Activated CD8-positive, alpha-beta memory T cell treated with anti-CD3 and anti-CD28 coated beads for 24 hours (primary cell): ENCODE measurements around the gene NINJ1.

Experiments
- DNase-seq: peaks from one replicate; pipeline ENCODE4 v3.0.0-alpha.2; 2020

NINJ1 gene, protein sequence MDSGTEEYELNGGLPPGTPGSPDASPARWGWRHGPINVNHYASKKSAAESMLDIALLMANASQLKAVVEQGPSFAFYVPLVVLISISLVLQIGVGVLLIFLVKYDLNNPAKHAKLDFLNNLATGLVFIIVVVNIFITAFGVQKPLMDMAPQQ

DNA sequence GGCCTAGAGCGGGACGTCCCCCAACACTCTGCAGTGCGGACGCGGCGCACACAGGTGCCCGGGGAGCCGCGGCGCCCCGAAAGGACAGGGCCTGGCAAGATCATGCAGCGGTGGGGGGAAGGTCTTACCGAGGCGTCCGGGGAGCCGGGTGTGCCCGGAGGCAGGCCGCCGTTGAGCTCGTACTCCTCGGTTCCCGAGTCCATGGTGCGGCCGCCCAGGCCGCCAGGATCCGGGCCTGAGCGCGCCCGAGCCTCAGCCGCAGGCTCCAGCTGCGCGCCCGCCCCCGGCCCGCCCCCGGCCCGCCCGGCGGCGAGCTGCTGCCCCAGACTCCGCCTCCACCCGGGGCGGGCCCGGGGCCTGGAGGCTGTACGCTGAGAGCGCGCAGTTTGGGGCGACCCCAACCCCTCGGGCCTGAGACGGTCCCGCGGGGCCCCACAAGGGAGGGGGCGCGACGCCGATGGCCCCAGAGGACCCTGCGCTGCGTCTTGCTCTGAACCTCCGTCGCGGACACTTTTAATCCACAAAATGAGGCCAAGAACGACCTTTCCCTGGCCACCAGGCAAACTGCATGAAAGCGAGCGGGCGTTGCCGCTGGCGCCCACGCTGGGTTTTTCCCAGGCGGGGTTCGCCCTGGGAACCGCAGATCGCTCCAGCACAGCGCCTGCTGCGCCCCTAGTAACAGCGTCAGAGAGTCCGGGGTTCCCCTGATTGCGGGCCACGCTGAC lies at the start of gene NINJ1:
NINJ1 (minus strand) TSS at position 237 of the 725 bp plus-strand sequence; CDS start at position 203, 34 bp downstream.
- peak; percentile 95 for DNase-seq

DNA sequence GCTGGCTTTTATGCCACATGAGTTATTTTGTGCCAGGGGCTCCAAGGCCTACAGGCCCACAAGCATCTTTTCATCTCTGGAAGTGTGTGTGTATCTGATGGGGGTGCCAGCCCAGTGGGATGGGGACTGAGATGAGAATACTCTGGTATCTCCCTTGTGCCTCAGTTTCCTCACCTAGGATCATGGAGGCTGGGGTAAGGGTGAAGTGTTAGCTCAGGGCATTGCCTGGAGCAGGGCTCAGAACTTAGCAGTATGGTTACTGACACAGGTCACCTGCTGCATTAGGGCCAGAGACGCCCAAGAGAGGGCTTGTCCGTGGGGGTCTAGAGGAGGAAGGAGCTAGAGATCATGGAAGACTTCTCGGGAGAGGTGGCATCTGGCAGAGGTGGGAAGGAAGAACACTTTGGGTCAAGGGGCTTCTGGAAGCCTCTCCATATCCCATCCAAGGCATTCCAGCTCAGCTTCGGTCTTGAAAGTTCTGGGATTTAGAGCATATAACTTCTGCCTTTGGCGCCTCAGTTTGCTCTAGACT lies 49.1 kb upstream of the NINJ1 start:
- DNase-seq, result no peak

DNA sequence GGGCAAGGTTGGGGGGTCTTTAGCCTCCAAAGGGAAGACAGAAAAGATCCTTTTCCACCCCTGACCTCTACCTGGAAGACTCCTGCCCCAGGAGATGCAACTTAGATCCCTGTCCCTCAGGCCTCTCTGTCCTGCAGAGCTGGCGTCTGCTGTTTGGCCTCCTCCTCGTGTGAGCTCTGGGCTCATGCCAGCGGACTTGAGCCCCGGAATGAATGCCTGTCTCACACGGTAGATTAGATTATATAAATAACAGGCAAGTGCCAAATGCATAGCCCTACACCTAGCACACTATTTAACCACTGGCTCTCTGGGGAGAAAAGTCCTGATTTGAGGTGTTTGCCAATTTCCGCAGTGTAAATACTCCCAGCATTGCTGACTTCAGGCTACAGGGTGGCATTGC lies 48.5 kb upstream of the NINJ1 start:
- no peak for DNase-seq

DNA sequence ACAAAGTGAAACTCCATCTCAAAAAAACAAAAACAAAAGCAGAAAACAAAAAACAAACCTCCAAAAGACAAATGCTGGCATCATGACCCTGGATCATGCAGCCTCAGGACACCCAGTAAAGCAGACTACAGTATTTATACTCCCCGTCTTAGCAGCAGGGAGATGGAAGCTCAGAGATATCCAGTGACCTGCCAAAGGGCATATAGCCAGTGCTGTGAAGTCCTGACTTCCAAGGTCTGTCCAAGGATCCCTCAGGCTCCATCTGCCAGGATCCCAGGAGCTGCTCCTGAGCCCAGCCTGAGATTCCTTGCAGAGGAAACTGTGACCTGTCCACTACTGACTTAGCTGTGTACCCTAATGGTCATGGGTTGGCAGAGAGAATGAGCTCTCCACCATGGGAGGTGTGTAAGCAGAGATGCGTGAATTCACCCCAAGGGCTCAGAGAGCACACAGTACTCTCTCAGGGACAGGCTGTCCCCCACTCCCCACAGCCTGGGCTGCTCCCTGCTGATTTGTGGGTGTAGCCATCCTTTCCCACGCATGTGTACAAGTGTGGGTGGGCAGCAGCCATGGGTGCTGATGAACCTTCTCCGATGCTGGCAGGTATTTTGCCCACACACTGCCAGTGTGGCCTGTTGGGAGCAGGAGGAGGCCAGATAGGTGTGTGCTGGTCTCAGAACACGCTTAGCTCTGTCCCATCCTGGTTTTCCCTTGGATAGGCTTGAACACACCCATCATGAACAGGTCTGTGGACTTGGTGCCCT lies 47.8 kb upstream of the NINJ1 start:
- no peak for DNase-seq

DNA sequence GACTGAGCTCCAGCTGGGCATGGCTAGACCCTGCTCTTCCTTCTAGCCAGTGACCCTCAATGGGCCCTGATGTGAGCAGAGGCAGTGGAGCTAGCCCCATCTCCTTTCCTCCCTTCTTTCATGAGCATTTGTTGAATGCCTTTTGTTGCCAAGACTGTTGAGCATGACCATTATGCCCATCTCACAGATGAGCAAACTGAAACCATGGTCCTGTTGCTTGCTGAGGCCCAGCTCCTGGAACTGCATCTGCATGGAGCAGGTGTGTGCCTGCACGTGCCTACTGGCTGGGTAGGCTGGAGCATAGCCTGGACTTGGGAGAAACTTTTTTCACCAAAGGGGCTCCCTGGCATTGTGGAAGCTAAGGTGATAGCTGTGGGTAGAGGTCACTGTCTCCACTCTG lies 46.9 kb upstream of the NINJ1 start:
- DNase-seq, result no peak

DNA sequence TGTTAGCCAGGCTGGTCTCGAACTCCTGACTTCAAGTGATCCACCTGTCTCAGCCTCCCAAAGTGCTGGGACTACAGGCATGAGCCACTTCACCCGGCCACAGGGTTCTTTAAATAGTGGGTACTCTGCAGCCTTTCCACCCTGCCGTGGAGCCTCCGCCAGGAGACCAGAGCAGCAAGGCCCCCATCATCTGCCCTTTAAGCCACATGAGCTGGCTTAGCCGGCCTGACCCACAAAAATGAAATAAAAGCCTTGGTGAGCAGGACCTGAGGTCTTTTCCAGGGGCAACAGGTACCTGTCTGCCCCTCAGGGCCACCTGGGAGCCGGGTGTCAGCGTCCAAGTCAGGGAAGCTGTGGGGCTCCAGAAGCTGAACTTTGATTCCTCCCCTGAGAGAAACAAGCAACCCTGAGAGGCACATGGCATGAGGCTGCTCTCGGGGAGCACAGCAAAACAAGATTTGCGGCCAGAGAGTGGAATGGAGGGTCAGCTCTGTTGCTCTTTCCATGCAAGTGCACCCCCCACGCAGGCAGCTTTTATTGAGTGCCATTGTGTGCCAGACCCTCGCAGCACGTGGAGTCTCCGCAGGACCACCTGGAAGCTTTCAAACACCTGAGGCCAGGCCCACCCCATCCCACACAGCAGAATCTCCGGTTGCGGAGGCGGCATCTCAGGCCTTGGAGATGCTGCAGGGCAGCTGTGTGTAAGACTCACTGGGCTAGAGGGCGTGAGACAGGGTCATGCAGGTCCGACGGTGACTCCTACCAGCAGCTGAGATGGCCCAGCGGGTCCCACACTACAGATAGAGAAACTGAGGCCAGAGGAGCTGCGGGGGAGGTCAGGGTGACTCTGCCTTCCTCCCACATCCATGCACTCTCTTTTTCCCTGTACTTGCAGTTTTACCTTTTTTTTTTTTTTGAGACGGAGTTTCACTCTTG lies 45.1 kb upstream of the NINJ1 start:
- DNase-seq, result no peak

DNA sequence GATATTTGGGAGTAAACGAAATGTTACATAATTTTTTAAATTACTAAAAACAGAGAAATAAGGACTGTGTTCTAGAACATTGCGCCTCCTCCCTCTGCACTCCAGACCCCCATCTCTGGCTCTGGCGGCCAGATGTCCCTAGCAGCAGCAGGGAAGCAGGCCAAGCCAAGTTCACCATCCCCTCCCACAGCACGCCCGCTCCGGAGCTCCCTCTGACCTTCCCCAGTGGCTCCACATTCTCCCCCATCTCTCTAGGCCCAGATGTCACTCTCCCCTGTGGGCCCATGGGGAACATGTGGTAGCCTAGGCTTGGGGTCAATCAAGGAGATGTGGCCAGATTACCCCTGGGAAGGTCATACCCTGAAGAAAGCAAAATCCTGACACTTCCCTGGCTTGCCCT lies 43.6 kb upstream of the NINJ1 start:
- no peak for DNase-seq

DNA sequence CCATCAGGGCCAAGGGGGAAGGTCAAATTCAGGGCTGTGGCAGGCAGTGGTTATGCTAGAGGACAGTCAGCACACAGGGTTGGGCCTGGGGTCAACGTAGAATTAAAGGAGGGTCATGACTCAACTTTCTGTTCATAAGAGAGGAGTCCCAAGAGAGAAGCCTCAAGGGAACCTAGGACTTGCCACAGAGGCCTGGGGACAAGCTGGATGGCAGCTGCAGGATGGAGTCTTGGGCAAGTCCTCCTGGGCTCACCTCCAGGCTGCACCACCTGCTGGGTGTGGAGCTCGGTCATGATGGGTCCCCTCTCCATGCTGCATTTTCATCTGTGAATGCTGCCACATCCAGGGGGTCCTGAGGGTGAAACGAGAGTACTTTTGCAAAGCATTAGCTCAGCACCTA lies 40.9 kb upstream of the NINJ1 start:
- DNase-seq, result no peak

DNA sequence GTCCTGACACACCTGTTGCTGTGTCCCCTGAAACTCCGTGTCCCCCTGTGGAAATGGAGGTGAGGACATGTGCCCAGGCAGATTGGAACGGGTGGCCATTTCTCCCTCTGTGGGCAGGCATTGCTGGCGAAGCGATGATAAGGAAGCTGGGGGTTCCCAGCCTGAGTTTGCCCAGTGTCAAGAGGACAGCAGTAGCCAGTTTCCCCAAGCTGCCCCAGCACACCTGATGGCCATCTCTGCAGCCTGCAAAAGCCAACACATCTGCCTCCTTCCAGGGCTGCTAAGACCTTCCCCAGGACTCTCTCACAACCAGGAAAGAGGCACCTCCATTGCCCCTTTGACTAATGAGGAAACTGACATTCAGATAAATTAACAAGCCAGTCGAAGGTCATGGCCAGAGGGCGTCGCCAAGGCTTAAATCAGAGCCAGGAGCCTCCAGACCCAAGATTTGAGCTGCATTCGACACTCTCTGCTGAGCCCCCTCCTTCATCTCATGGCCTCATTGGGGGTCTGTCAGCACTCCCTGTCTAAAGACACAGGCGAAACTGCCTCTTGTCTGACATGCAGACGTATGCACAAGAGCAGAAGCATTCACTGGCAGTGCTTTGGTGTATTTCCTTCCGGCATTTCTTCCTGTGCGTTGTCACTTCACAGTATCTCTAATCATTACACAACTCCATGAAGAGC lies 39.5 kb upstream of the NINJ1 start:
- DNase-seq, result no peak

DNA sequence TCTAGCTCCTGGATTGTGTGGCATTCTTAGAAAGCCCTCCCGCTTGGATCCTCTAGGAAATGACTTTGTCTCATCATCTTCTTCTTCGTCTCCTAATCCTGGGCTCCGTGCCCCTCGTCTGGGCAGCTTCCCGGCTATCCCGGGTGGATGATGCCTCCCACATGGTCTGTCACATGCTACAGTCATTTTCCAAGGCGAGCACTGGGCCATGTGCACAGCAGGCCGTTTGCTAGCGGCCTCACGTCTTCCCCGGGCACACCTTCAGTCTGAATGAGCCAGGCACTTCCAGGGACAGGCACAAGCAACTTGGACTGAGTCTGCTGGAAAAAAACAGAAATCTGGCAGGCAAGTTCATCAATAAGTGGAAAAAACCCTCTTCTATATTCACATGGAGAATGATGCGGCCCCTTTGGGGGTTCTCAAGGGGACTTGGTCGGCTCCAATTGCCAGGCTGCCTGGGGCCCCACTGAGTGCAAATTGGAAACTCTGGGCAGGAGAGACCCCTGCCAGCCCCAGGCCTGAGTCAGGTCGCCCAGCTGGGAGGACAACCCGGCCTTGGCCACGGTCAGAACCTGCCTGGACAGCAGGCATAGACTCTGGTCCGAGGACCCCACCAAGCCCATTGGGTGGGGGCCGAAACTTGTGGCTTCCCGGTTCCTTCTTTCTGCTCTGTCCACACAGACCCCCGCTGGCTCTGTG lies 38.8 kb upstream of the NINJ1 start:
- no peak for DNase-seq

DNA sequence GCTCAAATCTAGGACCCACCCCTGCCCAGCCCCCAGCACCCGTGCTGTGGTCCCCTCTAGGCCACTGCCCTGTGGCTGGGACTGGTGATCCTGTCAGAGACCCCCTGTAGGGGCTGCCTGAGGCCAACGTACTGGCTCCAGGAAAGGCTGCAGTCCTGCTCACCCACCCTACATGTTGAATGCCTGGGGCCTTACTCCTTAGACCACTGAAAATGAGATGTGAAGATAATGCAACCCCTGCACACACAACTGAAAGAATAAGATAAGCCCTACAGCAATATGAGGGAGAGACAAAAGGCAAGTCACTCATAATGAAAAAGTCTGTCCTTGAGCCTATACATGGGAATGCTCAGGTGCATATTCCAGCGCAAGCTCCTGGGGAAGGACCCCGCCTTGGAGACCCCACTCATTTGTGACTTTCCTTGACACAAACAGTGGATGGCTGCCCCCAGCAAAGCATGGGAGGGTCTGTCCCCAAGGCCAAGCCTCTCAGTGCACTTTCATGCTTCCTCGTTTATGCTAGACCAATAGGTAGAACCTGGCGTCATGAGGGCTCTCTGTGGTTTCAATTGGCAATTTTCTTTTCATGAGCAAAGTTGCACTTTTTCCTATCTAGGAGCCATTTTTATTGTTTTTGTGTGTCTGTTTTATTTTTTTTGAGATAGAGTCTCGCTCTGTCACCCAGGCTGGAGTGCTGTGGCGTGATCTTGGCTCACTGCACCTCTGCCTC lies 37.4 kb upstream of the NINJ1 start:
- no peak for DNase-seq

DNA sequence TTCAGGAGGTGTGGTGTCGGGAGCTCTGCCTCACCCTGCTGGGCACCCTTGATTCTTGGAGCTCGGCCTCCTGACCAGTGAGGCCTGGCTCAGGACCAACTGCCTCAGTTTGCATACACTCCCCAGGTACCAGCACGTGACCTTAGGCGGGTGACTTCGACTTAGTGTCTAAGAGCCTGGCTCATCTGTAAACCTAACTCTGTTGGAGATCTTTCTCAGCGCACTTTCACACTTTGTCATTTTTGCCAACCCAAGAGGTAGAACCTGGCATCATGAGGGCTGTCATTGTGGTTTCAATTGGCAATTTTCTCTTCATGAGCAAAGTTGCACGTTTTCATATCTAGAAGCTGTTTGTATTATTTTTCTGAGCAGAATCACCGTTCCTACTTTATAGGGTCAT lies 36.5 kb upstream of the NINJ1 start:
- no peak for DNase-seq

DNA sequence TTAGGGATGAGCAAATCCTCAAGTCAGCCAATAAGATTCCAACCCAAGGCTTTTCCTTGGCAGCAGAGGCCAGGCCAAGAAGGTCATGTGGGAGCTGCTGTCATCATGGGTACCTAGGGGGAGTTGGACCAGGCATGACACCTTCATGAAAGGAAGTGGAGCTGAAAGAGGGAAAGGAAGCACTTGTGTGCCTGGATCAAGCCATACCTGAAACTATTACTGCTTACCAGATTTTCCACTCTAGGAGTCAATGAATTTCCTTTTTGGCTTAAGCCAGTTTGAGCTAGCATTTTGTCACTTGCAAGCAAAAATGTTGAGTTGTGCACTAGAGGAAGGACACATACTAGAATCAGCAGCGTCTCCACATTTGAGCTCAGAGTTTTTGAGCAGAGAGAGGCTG lies 35.4 kb upstream of the NINJ1 start:
- no peak for DNase-seq

DNA sequence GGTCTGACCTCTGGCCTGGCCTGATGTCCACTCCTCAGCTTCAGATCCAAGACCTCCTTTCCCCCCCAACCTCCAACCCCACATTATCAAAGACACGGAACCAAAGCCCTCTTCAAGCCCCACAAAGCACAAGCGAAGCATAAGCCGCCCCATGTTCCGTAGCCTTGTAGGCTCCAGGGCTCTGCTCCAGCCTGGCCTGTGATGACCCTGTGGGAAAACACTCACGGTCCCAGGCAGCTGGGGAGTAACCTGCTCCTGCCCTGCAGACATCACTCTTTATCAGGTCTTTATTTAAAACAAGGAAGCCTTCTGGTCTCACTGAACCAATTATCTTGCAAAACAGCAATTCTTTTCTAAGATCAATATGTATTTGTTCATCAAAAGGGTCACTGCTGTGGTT lies 34.5 kb upstream of the NINJ1 start:
- DNase-seq, result no peak

DNA sequence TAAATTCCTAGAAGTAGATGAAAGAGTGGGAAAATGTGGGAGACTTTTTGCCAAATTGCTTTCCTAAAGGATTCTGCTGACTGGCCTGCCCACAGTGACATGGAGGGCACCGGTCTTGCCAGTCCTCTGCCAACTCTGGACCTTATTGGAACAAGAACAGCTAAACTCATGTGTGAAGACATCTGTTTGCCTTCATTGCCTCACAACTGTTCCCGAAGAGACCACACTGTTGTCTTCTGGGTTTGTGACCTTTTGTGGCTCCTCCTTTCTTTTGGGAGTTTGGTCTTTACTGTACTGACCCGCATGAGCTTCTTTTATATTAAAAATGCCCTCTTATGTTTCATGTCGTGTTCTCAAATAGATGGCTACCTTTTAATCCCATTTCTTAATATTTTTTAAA lies 33.8 kb upstream of the NINJ1 start:
- no peak for DNase-seq

DNA sequence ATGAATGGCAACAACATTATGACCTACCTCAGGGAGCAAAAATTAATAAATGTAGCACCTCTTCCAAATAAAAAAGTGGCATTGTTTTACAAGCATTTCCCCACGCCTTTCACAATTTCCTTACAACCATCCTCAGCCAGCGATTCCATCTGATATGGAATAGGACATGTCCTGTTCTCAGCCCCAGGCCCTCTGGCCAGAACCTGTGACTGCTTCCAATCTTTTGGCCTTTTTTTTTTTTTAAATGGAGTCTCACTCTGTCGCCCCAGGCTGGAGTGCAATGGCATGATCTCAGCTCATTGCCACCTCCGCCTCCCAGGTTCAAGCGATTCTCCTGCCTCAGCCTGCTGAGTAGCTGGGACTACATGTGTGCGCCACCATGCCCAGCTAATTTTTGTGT lies 33.1 kb upstream of the NINJ1 start:
- DNase-seq, result no peak

DNA sequence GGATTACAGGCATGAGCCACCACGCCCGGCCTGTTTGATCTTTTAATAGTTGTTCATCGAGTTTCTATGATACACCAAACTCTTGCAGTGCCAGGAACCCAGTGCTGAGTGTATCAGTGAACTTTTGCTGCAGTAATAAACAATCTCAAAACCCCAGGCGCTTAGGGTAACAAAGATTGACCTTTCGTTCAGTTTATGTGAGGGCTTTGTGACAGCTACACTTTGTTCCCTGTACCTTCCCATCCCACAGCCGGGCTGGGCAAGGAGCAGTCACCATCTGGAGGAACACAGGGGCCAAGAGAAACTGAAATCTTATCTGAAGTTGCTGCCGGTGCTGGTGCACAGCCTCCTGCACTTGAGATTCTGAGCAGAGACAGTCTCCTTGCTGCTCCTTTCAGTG lies 32.6 kb upstream of the NINJ1 start:
- no peak for DNase-seq

DNA sequence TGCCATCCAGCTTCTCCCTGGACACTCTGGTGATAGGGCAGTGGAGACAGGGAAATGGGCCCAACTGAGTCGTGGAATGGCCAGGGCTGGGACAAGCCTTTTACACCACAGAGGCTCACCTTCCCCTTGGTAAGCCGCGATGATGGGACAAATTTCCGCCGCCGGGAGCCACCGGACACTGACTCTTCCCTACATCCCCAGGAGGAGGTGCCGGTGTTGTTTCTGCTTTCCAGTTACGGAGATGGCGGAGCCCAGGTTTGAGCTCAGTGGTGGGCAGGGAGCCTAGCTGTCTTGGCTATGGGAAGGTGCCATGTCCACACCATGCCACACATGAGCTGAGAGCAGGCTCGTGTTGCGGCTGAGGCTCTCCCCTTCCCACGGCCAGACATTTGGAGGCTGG lies 30.0 kb upstream of the NINJ1 start:
- DNase-seq, result no peak

DNA sequence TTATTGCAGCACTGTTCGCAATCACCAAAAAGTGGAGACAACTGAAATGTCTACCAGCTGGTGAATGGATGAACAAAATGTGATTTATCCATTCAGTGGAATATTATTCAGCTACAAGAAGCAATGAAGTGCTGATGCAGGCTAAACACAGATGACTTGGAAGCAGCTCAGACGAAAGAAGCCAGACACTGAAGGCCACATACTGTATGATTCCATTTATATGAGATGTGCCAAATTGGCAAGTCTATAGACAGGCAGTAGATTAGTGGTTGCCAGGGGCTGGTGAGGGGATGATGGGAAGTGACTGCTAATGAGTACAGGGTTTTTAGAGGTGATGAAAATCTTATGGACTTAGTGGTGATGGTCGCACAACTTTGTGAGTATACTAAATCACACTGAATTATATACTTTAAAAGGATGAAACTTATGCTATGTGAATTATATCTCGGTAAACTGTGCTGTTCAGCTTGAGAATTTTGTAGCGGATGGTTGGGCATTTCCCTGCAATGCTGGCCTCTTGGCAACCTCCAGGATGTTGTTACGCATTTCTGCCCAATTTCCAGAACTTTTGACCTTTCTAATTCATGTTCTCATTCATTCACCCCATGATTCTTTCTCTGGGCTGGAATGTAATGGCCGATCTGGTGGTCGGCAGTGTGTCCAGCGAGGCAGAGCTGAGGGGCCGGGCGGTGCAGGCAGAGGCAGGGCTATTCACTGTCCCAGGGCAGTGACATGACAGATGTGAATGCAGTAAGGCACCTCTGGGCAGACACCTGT lies 27.9 kb upstream of the NINJ1 start:
- no peak for DNase-seq
